LNCaP clone FGC (cell line): ENCODE measurements around the gene XPO6.

Source experiments
- DNase-seq: peaks from one replicate; pipeline ENCODE4 v3.0.0-alpha.2; 2011; ENCODE audit warnings: low read depth
- H3K4me3 ChIP-seq: 2 replicates; pipeline ENCODE4 v1.5.1; 2011; ENCODE audit warnings: mild to moderate bottlenecking, low read depth, low read length, control low read depth
- TF ChIP-seq, protein P1 (sequence below): IDR thresholded peaks from 2 replicates; pipeline ENCODE4 v1.5.1; 2012; ENCODE audit warnings: mild to moderate bottlenecking; ENCODE audit not compliant: control insufficient read depth, insufficient read depth; ENCODE audit errors: extremely low read depth

The XPO6 gene

DNA sequence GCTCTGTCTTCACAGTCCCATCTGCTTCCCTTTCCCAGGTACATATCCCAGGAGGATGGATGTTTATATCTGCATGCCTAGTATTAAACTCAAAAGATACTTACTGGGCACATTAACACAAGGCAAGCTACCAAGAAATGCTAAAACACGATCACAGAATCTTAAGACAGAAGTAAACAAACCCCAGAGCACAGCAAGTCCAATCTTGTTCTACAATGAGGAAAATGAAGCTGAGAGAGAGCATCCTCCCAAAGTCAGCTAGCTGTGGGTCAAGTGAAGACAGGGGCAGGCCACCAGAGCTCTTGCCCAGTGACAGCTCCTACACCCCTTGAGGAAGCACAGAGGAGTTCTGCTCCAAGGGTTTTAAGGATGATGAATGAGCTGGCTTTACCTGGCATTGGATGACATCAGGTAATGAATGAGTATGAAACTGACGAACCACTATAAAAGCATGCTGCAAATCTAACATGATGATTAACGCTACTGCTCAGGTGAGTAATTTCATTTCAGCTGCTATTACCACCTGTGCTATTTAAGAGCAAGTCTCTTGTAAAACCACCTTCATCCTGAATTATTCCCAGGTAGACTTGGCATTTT, 20.3 kb downstream of the XPO6 start:
- TF ChIP-seq, protein P1, sequence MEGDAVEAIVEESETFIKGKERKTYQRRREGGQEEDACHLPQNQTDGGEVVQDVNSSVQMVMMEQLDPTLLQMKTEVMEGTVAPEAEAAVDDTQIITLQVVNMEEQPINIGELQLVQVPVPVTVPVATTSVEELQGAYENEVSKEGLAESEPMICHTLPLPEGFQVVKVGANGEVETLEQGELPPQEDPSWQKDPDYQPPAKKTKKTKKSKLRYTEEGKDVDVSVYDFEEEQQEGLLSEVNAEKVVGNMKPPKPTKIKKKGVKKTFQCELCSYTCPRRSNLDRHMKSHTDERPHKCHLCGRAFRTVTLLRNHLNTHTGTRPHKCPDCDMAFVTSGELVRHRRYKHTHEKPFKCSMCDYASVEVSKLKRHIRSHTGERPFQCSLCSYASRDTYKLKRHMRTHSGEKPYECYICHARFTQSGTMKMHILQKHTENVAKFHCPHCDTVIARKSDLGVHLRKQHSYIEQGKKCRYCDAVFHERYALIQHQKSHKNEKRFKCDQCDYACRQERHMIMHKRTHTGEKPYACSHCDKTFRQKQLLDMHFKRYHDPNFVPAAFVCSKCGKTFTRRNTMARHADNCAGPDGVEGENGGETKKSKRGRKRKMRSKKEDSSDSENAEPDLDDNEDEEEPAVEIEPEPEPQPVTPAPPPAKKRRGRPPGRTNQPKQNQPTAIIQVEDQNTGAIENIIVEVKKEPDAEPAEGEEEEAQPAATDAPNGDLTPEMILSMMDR = no peak
- no peak overlapping the region for H3K4me3 ChIP-seq
- no peak for DNase-seq

DNA sequence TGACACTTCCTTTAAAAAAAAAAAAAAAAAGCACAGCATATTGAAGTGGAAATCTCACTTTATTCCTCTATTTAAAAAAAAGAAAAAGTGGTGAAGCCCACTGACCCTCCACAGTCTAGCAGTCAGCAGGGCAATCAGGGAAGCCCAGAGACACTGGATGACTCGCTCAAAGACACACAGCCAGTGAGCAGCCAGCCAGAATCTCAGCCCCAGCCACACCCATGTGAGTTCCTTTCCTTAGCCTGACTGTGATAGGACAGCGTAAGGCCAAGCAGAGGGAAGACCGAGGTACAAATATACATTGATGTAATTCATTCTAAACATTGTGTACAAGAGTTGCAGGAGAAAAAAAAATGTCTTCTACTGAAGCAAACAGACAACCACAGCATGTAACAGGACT, 22.5 kb downstream of the XPO6 start:
- TF ChIP-seq, protein P1 = no peak
- H3K4me3 ChIP-seq = no peak overlapping the region
- DNase-seq = no peak

DNA sequence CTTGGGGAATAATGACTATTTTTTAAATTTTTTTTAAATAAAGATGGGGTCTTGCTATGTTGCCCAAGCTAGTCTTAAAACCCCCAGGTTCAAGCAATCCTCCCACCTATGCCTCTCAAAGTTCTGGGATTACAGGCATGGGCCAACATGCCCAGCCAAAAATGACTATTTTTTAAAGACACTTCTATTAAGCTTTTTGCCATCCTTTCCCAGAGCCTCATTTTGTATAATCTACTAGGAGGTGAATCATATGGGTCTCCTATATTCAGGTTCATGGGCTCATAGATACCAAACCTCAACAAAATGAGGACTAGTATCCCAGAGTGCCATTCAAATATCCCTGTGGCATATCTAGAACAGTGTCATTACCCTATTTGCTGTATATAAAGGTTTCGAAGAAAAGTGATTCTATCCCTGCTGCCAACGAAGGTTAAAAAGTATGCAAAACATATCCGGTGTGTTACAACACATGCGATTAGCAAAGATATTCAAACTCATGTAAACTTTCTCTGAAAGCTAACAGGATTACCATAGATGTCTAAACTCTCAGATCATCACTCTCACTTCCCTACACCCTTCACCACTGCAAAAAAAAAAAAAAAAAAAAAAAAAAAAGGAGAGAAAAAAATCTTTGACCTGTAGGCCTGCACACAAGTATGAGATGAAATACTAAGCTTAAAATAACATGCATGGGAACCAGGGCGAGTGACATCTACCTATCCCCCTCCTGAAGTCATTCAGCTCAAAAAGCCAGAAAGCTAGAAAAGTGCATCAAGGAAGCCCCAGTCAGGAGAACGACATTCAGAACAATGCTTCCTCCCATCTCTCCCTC, 23.5 kb downstream of the XPO6 start:
- TF ChIP-seq, protein P1 = no peak
- DNase-seq = no peak
- H3K4me3 ChIP-seq = no peak overlapping the region

DNA sequence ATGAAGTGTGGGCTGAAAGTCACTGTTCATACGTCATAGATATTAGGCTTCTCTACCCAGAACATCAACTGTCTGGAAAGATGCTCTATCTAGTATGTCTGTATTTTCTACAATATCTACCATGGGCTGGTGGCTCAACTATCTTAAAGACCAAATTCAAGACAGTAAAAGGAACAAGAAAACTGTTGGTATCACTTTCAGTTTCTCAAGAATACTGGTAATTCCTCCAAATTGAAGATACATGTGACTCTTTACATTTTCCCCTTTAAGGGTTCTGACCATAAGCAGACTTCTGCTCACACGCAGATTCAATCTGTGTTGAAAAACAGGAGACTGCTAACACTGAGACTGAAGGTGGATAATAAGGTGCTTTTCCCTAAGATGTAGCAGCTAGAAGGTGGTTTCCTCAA, 24.2 kb downstream of the XPO6 start:
- no peak for DNase-seq
- TF ChIP-seq, protein P1 = no peak
- H3K4me3 ChIP-seq = no peak overlapping the region

DNA sequence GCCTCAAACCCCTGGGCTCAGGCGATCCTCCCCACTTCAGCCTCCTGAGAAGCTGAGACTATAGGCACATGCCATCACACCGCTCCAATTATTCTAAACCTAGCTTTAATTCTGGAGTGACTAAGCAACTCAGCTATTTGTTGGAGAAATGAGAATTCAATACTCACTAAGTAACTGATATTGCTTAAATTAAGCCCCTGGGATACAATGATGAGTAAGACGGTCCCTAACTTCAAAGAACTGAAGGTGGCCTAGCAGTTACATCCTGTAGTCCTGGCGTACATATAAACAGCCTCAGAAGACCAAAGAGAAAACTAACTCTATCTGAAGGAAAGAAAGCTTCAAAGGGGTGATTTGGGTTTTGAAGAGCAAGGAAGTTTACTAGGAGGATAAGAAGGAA, 25.0 kb downstream of the XPO6 start:
- no peak for DNase-seq
- H3K4me3 ChIP-seq = no peak overlapping the region
- TF ChIP-seq, protein P1 = no peak

DNA sequence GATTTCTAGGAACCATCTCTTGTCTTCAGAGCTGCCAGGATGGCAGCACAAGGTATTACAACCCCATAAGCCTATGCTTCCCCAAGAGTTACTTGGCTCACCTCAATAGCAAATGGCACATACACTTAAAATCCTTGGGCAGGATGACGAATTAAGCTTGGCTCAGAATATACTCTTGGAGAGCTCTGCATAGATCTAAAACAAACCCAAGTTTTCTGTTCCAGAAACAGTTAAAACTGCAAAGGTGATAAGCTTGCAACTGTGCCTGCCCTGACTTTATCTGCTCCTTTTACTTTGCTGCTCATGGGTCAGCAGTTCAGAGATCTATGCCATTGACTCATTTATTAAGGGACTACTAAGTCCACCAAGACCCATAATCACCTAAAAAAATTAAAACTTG, 26.1 kb downstream of the XPO6 start:
- no peak for DNase-seq
- TF ChIP-seq, protein P1 = no peak
- H3K4me3 ChIP-seq = no peak overlapping the region
